ENCODE data around the gene CRYBG1. TPM values are rescaled to one million over a fixed set of nuclear protein-coding genes. Genes with fewer than 3 reads are reported as not detected.

The CRYBG1 gene
- total RNA-seq, 1 experiment from 2014 or later, result 5.7 TPM

DNA sequence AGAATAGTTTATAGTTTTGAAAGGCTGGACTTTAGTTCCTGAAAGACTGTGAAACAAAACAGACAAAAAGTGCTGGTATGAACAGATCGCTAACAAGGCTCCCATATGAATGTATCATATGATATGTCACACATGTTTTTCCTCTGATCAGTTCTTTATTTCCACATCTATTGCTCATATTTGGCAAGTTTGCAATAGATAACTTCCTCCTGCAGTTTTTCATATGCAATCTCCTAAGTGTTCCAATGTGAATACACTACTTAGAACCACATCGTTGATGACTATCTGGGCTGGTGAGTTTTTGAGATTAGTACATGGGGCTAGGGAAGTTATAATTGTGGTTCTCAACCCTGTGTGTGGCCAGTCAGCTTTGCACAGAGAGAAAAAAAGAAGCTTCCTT lies 23.1 kb downstream of the CRYBG1 start:
- H4K8ac ChIP-seq (replicated peaks; ENCODE audit: insufficient read length, low read depth, low read length), result no peak overlapping the region
- DNase-seq, result no peak
- no peak overlapping the region for H3K27ac ChIP-seq (ENCODE audit: insufficient read length, low read depth, low read length)
- Mint-ChIP-seq H3K27ac (no peak overlapping the region), H3K4me3 (no peak overlapping the region), H3K27me3 (ENCODE audit: low read depth) (no peaks in the 10 kb centered on the region), H3K4me1 (no peaks in the 10 kb centered on the region), H3K36me3 (ENCODE audit: insufficient read depth in 1 of 3, low read depth in 3 of 3) (peaks cover 0 to 8% (median 0%) of the 10 kb centered on the region in 3 experiments; a peak in 2 of 7 replicates), H3K9me3 (peaks cover 3 to 8% of the 10 kb centered on the region in 2 experiments; a peak in 4 of 5 replicates)
- no peaks in the 10 kb centered on the region for H3K27me3 ChIP-seq (ENCODE audit: insufficient read depth, low read length)
- H3T11ph ChIP-seq (ENCODE audit: low read length), result no peak overlapping the region
- H3K79me2 ChIP-seq (ENCODE audit: insufficient read depth, low read length), result no peaks in the 10 kb centered on the region
- H3K79me1 ChIP-seq (ENCODE audit: insufficient read depth, low read depth, low read length, poor library complexity, severe bottlenecking), result no peaks in the 10 kb centered on the region
- H4K91ac ChIP-seq (ENCODE audit: insufficient read length, low read depth, low read length), result no peak overlapping the region
- no peak overlapping the region for H2AFZ ChIP-seq (ENCODE audit: low read length)
- no peaks in the 10 kb centered on the region for H3K23me2 ChIP-seq (ENCODE audit: insufficient read length, low read depth, low read length, poor library complexity, severe bottlenecking)
- H2BK15ac ChIP-seq (ENCODE audit: low read depth, low read length), result no peak overlapping the region
- H3K4me1 ChIP-seq (ENCODE audit: insufficient read depth, low read length), result no peaks in the 10 kb centered on the region
- no peak overlapping the region for H4K5ac ChIP-seq (ENCODE audit: insufficient read length, low read depth, low read length)
- no peak overlapping the region for H2BK5ac ChIP-seq (ENCODE audit: insufficient read length, low read length)
- WGBS (ENCODE audit: extremely low coverage, insufficient read length, low lambda C conversion rate), result no CpG with 5 or more reads among the region's 2 CpGs
- no peak overlapping the region for H2BK12ac ChIP-seq (ENCODE audit: insufficient read length, low read depth, low read length)
- no peak overlapping the region for H2BK20ac ChIP-seq (ENCODE audit: low read depth, low read length, poor library complexity, severe bottlenecking)
- no peak overlapping the region for H3K56ac ChIP-seq (ENCODE audit: insufficient read length, low read depth, low read length)
- H3K4ac ChIP-seq (ENCODE audit: low read depth, low read length), result no peak overlapping the region
- no peak overlapping the region for H3K18ac ChIP-seq (ENCODE audit: insufficient read length, low read depth, low read length)
- TF ChIP-seq, protein P1, sequence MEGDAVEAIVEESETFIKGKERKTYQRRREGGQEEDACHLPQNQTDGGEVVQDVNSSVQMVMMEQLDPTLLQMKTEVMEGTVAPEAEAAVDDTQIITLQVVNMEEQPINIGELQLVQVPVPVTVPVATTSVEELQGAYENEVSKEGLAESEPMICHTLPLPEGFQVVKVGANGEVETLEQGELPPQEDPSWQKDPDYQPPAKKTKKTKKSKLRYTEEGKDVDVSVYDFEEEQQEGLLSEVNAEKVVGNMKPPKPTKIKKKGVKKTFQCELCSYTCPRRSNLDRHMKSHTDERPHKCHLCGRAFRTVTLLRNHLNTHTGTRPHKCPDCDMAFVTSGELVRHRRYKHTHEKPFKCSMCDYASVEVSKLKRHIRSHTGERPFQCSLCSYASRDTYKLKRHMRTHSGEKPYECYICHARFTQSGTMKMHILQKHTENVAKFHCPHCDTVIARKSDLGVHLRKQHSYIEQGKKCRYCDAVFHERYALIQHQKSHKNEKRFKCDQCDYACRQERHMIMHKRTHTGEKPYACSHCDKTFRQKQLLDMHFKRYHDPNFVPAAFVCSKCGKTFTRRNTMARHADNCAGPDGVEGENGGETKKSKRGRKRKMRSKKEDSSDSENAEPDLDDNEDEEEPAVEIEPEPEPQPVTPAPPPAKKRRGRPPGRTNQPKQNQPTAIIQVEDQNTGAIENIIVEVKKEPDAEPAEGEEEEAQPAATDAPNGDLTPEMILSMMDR (conservative IDR thresholded peaks at IDR 0.05), result no peak
- no peak overlapping the region for H2BK120ac ChIP-seq (ENCODE audit: low read depth, low read length, poor library complexity, severe bottlenecking)
- H3K23ac ChIP-seq (ENCODE audit: insufficient read length, low read depth, low read length), result no peak overlapping the region
- no peaks in the 10 kb centered on the region for H4K20me1 ChIP-seq (ENCODE audit: control insufficient read depth, insufficient read depth, insufficient read length)
- H2AK5ac ChIP-seq (ENCODE audit: insufficient read length, low read length), result no peak overlapping the region
- H3K9ac ChIP-seq (ENCODE audit: extremely low read depth, insufficient read length, low read length), result no peak overlapping the region
- no peaks in the 10 kb centered on the region for H3K9me3 ChIP-seq (ENCODE audit: control insufficient read depth, low read depth, low read length)
- no peak overlapping the region for H3K4me2 ChIP-seq (ENCODE audit: insufficient read depth, insufficient read length, low read length)
- H3K14ac ChIP-seq (ENCODE audit: insufficient read depth, low read length), result no peak overlapping the region
